Suprapubic skin (tissue), 4 donors: ENCODE measurements around the gene CBX2.

ENCODE experiments used
- POLR2A ChIP-seq, 2 donors: fragments of 450-650 bp; IDR thresholded peaks; one replicate each; pipeline ENCODE4 v1.6.1; 2017; ENCODE audit warnings: antibody characterized with exemption in 2 of 2, mild to moderate bottlenecking in 2 of 2, moderate library complexity in 2 of 2
- POLR2AphosphoS5 ChIP-seq, 3 donors: sonication (generic); formaldehyde crosslinking; IDR thresholded peaks; one replicate each; pipeline ENCODE4 v1.6.1; 2017; ENCODE audit warnings: antibody characterized with exemption in 3 of 3
- TF ChIP-seq, protein P1 (sequence below), 2 donors: fragments of 200-600 bp in 1 of 2; fragments of 450-650 bp in 1 of 2; sonication (generic) in 1 of 2; IDR thresholded peaks; one replicate each; pipeline ENCODE4 v1.5.1; 2016 to 2019; ENCODE audit warnings: antibody characterized with exemption in 2 of 2, mild to moderate bottlenecking in 1 of 2, moderate library complexity in 1 of 2

DNA sequence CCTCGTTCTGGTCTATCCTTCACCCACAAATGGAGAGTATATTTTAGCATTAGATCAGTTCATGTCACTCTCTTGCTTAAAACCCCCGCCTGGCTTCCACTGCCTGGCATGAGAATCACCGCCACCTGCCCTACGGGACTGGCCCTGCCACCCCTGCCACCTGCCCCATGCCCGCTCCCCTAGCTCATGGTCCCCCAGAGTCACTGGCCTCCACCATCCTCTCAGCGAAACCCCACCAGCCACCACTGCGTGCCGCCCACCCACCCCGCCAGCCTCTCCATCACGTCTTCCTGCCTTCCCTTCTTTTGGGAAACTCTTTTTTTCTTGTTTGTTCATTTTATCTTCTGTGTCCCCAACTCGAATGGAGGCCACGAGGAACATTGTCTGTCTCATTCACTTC lies 48.2 kb upstream of the CBX2 start:
- TF ChIP-seq, protein P1, sequence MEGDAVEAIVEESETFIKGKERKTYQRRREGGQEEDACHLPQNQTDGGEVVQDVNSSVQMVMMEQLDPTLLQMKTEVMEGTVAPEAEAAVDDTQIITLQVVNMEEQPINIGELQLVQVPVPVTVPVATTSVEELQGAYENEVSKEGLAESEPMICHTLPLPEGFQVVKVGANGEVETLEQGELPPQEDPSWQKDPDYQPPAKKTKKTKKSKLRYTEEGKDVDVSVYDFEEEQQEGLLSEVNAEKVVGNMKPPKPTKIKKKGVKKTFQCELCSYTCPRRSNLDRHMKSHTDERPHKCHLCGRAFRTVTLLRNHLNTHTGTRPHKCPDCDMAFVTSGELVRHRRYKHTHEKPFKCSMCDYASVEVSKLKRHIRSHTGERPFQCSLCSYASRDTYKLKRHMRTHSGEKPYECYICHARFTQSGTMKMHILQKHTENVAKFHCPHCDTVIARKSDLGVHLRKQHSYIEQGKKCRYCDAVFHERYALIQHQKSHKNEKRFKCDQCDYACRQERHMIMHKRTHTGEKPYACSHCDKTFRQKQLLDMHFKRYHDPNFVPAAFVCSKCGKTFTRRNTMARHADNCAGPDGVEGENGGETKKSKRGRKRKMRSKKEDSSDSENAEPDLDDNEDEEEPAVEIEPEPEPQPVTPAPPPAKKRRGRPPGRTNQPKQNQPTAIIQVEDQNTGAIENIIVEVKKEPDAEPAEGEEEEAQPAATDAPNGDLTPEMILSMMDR (IDR thresholded peaks at IDR 0.05), result no peak
- TF ChIP-seq POLR2A (IDR thresholded peaks at IDR 0.05) (no peak), POLR2AphosphoS5 (IDR thresholded peaks at IDR 0.05) (no peak)
